GM19452 (cell line): ENCODE data around the gene ARTN.

Experiments used
- ATAC-seq: cut with Tn5 transposase; IDR thresholded peaks from one replicate; pipeline ENCODE4 v1.9.1; 2021; ENCODE audit not compliant: unreplicated experiment

The ARTN gene

GRCh38 chr1:43947061-43947873 lies 13.7 kb downstream of the ARTN start:
- peak; percentile 20 for ATAC-seq

GRCh38 chr1:43947874-43948437 lies 14.4 kb downstream of the ARTN start:
- ATAC-seq = no peak

- no peak for ATAC-seq
These were observed 16.1 kb downstream of the ARTN start for GRCh38 chr1:43949678-43950077.

GRCh38 chr1:43951021-43951985 lies 17.7 kb downstream of the ARTN start:
- ATAC-seq = no peak

GRCh38 chr1:43952731-43953346 lies 19.2 kb downstream of the ARTN start:
- ATAC-seq = no peak

- ATAC-seq = no peak
These were observed 19.8 kb downstream of the ARTN start for GRCh38 chr1:43953361-43953760.

GRCh38 chr1:43954036-43954435 lies 20.4 kb downstream of the ARTN start:
- ATAC-seq = no peak

GRCh38 chr1:43956234-43956633 lies 22.6 kb downstream of the ARTN start:
- no peak for ATAC-seq

GRCh38 chr1:43957407-43958040 lies 23.9 kb downstream of the ARTN start:
- no peak for ATAC-seq

- ATAC-seq = no peak
These were observed 25.0 kb downstream of the ARTN start for GRCh38 chr1:43958351-43959255.

- ATAC-seq = no peak
These were observed 27.2 kb downstream of the ARTN start for GRCh38 chr1:43960798-43961197.

GRCh38 chr1:43961692-43962091 lies 28.1 kb downstream of the ARTN start:
- ATAC-seq = no peak

- ATAC-seq = no peak
These were observed 28.7 kb downstream of the ARTN start for GRCh38 chr1:43962324-43962723.

- no peak for ATAC-seq
These were observed 29.4 kb downstream of the ARTN start for GRCh38 chr1:43963006-43963405.

GRCh38 chr1:43963890-43964289 lies 30.3 kb downstream of the ARTN start:
- no peak for ATAC-seq

GRCh38 chr1:43965316-43965715 lies 31.7 kb downstream of the ARTN start:
- ATAC-seq = no peak

GRCh38 chr1:43968348-43968948 lies 34.8 kb downstream of the ARTN start:
- ATAC-seq = no peak

GRCh38 chr1:43969416-43969745 lies 35.8 kb downstream of the ARTN start:
- no peak for ATAC-seq

- peak; percentile 81 for ATAC-seq
These were observed 36.3 kb downstream of the ARTN start, which contains the start of gene DPH2 for GRCh38 chr1:43969746-43970466. DPH2 (plus strand) TSS chr1:43970010; CDS start chr1:43970176, 166 bp downstream.
